Upper lobe of right lung (tissue), 1 donor: ENCODE results near the gene SOS1. TPM values are rescaled to one million over a fixed set of nuclear protein-coding genes. Genes with fewer than 3 reads are reported as not detected.

Experiments used
- ATAC-seq: fragments of 200-7000 bp; cut with Tn5 transposase; one replicate; pipeline ENCODE4 v1.9.1; 2020; ENCODE audit warnings: mild to moderate bottlenecking, moderate library complexity
- DNase-seq: peaks from one replicate; pipeline ENCODE4 v3.0.0-alpha.2; 2020
- H3K27ac ChIP-seq: fragments of 200-600 bp; one replicate; pipeline ENCODE4 v1.8.0; 2022
- H3K27me3 ChIP-seq: fragments of 200-600 bp; one replicate; pipeline ENCODE4 v1.8.0; 2022; ENCODE audit warnings: mild to moderate bottlenecking
- H3K36me3 ChIP-seq: fragments of 200-600 bp; one replicate; pipeline ENCODE4 v1.8.0; 2022
- H3K4me1 ChIP-seq: fragments of 200-600 bp; one replicate; pipeline ENCODE4 v1.8.0; 2022
- H3K4me3 ChIP-seq: fragments of 200-600 bp; one replicate; pipeline ENCODE4 v1.8.0; 2022; ENCODE audit warnings: mild to moderate bottlenecking
- H3K9me3 ChIP-seq: fragments of 200-600 bp; one replicate; pipeline ENCODE4 v1.8.0; 2022
- intact Hi-C: fragments of 100-400 bp; cut with DNase I; formaldehyde crosslinking; loops from one replicate; pipeline ENCODE4 v1.11.0; 2022
- total RNA-seq: library from RNA; stranded (reverse); fragmentation: NEBNext Ultra II Directional; extraction: Animal tissue kit (Norgen Biotek cat#: 25700); gene quantifications from one replicate; pipeline ENCODE4 v1.2.1, GENCODE V29; 2021
- TF ChIP-seq, protein P1 (sequence below): fragments of 200-600 bp; IDR thresholded peaks from one replicate; pipeline ENCODE4 v1.8.0; 2022; ENCODE audit warnings: antibody characterized with exemption
- donor health status: DM: no; HTN: yes; CAD: no; lungs with severe emphysema.

SOS1 gene
- total RNA-seq, 1 donor from 2014 or later = 37.0 TPM

DNA sequence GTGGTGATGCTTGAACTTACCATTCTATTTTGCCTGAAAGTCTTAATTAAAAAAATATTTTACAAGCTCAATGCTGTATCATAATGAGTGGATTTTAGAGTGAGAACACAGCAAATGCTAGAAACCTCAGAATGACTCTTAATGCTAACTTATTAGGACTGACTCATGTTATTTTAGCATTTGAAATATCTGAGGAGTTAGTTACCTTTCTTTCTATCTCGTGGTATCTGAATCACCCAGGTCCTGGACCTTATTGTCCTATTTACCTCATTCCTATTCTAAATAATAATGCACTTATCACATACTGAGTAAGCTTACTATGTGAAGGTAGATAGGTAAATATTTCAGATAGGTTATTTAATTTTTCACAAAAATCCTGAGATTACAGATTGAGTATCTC is 70.7 kb downstream of the SOS1 start:
- intact Hi-C loops = no loop called here
- Histone ChIP-seq H3K36me3 (peaks cover 61% of the 10 kb centered on the region), H3K4me3 (no peak overlapping the region), H3K4me1 (no peaks in the 10 kb centered on the region), H3K9me3 (no peaks in the 10 kb centered on the region), H3K27me3 (no peaks in the 10 kb centered on the region), H3K27ac (no peak overlapping the region)
- TF ChIP-seq, protein P1, sequence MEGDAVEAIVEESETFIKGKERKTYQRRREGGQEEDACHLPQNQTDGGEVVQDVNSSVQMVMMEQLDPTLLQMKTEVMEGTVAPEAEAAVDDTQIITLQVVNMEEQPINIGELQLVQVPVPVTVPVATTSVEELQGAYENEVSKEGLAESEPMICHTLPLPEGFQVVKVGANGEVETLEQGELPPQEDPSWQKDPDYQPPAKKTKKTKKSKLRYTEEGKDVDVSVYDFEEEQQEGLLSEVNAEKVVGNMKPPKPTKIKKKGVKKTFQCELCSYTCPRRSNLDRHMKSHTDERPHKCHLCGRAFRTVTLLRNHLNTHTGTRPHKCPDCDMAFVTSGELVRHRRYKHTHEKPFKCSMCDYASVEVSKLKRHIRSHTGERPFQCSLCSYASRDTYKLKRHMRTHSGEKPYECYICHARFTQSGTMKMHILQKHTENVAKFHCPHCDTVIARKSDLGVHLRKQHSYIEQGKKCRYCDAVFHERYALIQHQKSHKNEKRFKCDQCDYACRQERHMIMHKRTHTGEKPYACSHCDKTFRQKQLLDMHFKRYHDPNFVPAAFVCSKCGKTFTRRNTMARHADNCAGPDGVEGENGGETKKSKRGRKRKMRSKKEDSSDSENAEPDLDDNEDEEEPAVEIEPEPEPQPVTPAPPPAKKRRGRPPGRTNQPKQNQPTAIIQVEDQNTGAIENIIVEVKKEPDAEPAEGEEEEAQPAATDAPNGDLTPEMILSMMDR = no peak
- ATAC-seq = no peak
- DNase-seq = no peak

DNA sequence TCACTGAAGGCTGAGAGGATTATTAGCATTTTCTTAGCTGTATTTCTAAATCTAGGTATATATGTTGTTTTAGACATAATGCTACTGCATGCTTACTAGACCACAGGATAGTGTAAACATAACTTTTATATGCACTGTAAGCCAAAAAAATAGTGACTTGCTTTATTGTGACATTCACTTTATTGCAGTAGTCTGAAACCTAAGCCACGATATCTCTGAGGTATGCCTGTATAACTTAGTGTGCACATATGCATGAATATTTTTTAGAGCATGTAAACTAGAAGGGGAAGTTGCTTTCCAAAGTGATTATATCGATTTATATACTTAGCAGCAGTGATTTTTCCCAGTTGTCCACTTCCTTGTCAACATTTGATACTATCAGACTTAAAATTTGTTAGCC is 81.8 kb downstream of the SOS1 start:
- H3K4me3 ChIP-seq = no peak overlapping the region
- DNase-seq (no peak), ATAC-seq (no peak)
- no peaks in the 10 kb centered on the region for H3K27me3 ChIP-seq
- H3K27ac ChIP-seq = no peak overlapping the region
- H3K9me3 ChIP-seq = no peaks in the 10 kb centered on the region
- H3K4me1 ChIP-seq = no peaks in the 10 kb centered on the region
- intact Hi-C loops = no loop called here
- TF ChIP-seq, protein P1 = no peak
- H3K36me3 ChIP-seq = peaks cover 5% of the 10 kb centered on the region

DNA sequence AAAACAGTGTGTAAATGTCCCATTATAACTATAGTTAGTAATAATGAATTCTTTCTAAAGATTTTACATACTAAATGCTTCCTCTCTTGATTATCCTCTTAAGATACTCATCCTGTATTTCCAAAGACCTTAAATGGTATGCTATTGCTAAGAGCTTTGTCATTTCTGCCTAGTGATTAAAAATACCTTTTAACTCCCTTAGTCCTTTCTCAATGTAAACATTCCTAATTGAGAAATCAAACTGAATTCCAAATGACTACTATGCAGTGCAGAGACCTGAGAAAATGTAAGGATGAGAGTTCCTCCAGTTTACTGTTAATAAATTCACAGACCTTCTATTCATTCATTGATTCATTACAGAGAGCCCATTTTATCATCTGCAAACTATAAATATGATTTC is 86.9 kb downstream of the SOS1 start:
- H3K27me3 ChIP-seq = no peaks in the 10 kb centered on the region
- no peaks in the 10 kb centered on the region for H3K4me1 ChIP-seq
- peaks cover 34% of the 10 kb centered on the region for H3K36me3 ChIP-seq
- intact Hi-C loops = no loop called here
- TF ChIP-seq, protein P1 = no peak
- H3K27ac ChIP-seq = no peak overlapping the region
- H3K4me3 ChIP-seq = no peak overlapping the region
- ATAC-seq = no peak
- H3K9me3 ChIP-seq = no peaks in the 10 kb centered on the region
- DNase-seq = no peak

DNA sequence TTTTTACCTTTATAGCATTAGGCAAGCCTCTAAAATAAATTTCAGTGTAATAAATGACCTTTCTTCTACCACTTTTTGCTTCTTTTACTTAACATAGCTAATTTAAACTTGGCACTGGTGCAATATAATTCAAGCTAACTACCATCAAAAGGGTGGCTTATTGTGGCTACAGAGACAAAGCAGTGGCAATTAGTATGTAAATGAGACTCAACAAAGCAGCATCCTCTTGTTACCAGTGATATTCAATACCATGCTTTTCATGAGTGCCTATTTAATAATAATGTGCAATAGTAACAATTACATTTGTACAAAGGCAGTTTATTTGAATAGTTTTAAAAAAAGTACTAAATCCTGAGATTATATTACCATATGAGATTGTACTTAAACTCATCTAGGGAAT is 93.4 kb downstream of the SOS1 start:
- H3K27ac ChIP-seq = no peak overlapping the region
- H3K9me3 ChIP-seq = no peaks in the 10 kb centered on the region
- ATAC-seq = no peak
- no peak for DNase-seq
- H3K36me3 ChIP-seq = peaks cover 38% of the 10 kb centered on the region
- no peaks in the 10 kb centered on the region for H3K27me3 ChIP-seq
- TF ChIP-seq, protein P1 = no peak
- intact Hi-C loops = no loop called here
- no peak overlapping the region for H3K4me3 ChIP-seq
- no peaks in the 10 kb centered on the region for H3K4me1 ChIP-seq

DNA sequence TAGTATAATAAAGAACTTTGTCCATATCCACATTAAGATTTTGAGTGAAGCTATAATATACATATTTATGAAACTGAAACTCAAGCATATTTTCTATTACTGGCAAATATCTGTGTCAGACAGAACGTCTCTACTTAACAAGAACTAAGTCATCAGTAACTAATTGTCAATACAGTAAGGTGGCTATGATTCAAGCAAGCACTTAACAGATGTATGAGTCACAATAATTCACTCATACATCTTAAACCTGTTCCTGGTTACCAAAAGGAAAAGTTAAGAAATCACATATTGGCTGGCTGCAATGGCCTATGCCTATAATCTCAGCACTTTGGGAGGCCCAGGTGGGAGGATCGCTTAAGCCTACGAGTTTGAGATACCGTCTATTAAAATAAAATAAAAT is 96.0 kb downstream of the SOS1 start:
- H3K27ac ChIP-seq = no peak overlapping the region
- no peaks in the 10 kb centered on the region for H3K9me3 ChIP-seq
- H3K4me1 ChIP-seq = no peaks in the 10 kb centered on the region
- H3K27me3 ChIP-seq = no peaks in the 10 kb centered on the region
- TF ChIP-seq, protein P1 = no peak
- intact Hi-C loops = no loop called here
- H3K4me3 ChIP-seq = no peak overlapping the region
- peaks cover 34% of the 10 kb centered on the region for H3K36me3 ChIP-seq
- ATAC-seq = no peak
- no peak for DNase-seq

DNA sequence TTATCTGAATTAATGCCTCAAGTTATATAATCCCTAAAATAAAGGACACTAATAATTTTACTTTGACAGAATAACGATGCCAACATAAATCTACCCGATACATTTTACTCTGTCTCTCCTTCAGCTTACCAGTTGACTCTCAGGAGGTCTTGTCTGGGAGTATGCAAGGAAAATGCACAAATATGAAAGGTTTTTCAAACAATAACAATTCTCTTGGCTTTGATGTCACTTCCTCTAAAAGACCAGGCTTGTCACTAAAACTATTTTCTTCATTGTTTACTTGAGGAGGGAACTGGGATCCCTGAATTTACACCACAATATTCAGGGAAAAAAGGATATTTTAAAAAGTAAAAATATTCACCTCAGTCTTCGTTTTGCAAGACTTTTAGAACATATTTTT is 97.2 kb downstream of the SOS1 start:
- Histone ChIP-seq H3K27me3 (no peaks in the 10 kb centered on the region), H3K4me1 (no peaks in the 10 kb centered on the region), H3K27ac (no peak overlapping the region), H3K9me3 (no peaks in the 10 kb centered on the region), H3K4me3 (no peak overlapping the region), H3K36me3 (peaks cover 30% of the 10 kb centered on the region)
- intact Hi-C loops = no loop called here
- DNase-seq = no peak
- no peak for ATAC-seq
- TF ChIP-seq, protein P1 = no peak
